ENCODE data around the gene VWF.

DNA sequence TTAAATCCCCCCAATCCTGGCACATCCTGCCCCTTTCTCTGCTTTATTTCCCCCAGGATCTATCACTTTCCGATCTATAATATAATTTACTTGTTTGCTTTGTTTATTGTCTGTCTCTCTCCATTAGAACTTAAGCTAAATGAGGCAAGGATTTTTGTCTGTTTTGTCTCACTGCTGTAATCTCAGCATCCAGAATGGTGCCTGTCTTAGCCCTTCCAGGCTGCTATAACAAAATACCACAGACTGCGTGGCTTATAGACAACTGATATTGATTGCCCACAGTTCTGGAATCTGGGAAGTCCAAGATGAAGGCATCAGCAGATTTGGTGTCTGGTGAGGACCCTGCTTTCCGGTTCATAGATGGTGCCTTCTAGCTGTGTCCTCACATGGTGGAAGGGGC, 65.2 kb downstream of the VWF start:
- TF ChIP-seq CTCF (IDR thresholded peaks at IDR 0.05; ENCODE audit: low read length): no peak
- no peak for TF ChIP-seq EZH2 (optimal IDR thresholded peaks at IDR 0.05; ENCODE audit: low read depth, low read length)

All from MM.1S (cell line).